Measurements from ENCODE around the gene DHRS7C.

The DHRS7C gene

GRCh38 chr17:9790889-9791876 lies at the start of gene DHRS7C:
Gene DHRS7C (minus strand): TSS chr17:9791592. CDS start chr17:9791284, 308 bp downstream.
- no peak for DNase-seq

- DNase-seq, result no peak
These were observed 48.0 kb upstream of the DHRS7C start for GRCh38 chr17:9839433-9839832.

- DNase-seq, result no peak
These were observed 46.4 kb upstream of the DHRS7C start for GRCh38 chr17:9837551-9838471.

GRCh38 chr17:9833922-9834321 lies 42.5 kb upstream of the DHRS7C start:
- DNase-seq, result no peak

- DNase-seq, result no peak
These were observed 39.3 kb upstream of the DHRS7C start for GRCh38 chr17:9830711-9831110.

- no peak for DNase-seq
These were observed 38.0 kb upstream of the DHRS7C start for GRCh38 chr17:9829343-9829742.

GRCh38 chr17:9828296-9829295 lies 37.2 kb upstream of the DHRS7C start:
- no peak for DNase-seq

GRCh38 chr17:9825641-9826150 lies 34.3 kb upstream of the DHRS7C start, which contains the start of gene GLP2R:
Gene GLP2R (plus strand): TSS chr17:9825924. CDS start chr17:9826064, 140 bp downstream.
- no peak for DNase-seq

- DNase-seq, result no peak
These were observed 33.5 kb upstream of the DHRS7C start for GRCh38 chr17:9824797-9825338.

- no peak for DNase-seq
These were observed 32.7 kb upstream of the DHRS7C start for GRCh38 chr17:9824094-9824493.

- no peak for DNase-seq
These were observed 30.5 kb upstream of the DHRS7C start, which contains the start of gene GSG1L2 for GRCh38 chr17:9821921-9822320. Gene GSG1L2 (minus strand): TSS chr17:9822079. CDS start chr17:9822071, 8 bp downstream.

- DNase-seq, result no peak
These were observed 29.1 kb upstream of the DHRS7C start for GRCh38 chr17:9820448-9820847.

GRCh38 chr17:9818760-9819159 lies 27.4 kb upstream of the DHRS7C start:
- no peak for DNase-seq

GRCh38 chr17:9817086-9817485 lies 25.7 kb upstream of the DHRS7C start:
- DNase-seq, result no peak

- DNase-seq, result no peak
These were observed 25.1 kb upstream of the DHRS7C start for GRCh38 chr17:9816472-9816871.

GRCh38 chr17:9814337-9814945 lies 23.0 kb upstream of the DHRS7C start:
- no peak for DNase-seq

- no peak for DNase-seq
These were observed 21.8 kb upstream of the DHRS7C start for GRCh38 chr17:9813166-9813565.

GRCh38 chr17:9811537-9811936 lies 20.1 kb upstream of the DHRS7C start:
- no peak for DNase-seq

- DNase-seq, result no peak
These were observed 19.7 kb upstream of the DHRS7C start for GRCh38 chr17:9811086-9811485.

GRCh38 chr17:9810100-9810949 lies 18.9 kb upstream of the DHRS7C start:
- no peak for DNase-seq

Measured in activated CD4-positive, alpha-beta T cell treated with anti-CD3 and anti-CD28 coated beads for 48 hours (primary cell).